Tibial nerve (tissue), 4 donors: ENCODE results near the gene KMT2E. TPM values are rescaled to one million over a fixed set of nuclear protein-coding genes. Genes with fewer than 3 reads are reported as not detected.

Experiments
- DNase-seq, 2 donors: peaks; one replicate each; pipeline ENCODE4 v3.0.0-alpha.2; 2019; ENCODE audit warnings: low spot score in 2 of 2
- H3K27ac ChIP-seq, 4 donors: fragments of 200-600 bp; sonication (generic) in 3 of 4; one replicate each; pipeline ENCODE4 v1.5.1; 2017 to 2019; ENCODE audit warnings: mild to moderate bottlenecking in 1 of 4
- H3K27me3 ChIP-seq, 2 donors: fragments of 200-600 bp; sonication (generic) in 1 of 2; one replicate each; pipeline versions ENCODE4 v1.5.1 to v1.6.0; 2017 to 2019
- H3K36me3 ChIP-seq, 3 donors: fragments of 200-600 bp; sonication (generic); one replicate each; pipeline ENCODE4 v1.5.1; 2018 to 2019
- H3K4me1 ChIP-seq, 4 donors: fragments of 200-600 bp; sonication (generic) in 3 of 4; one replicate each; pipeline ENCODE4 v1.5.1; 2017 to 2019
- H3K4me3 ChIP-seq, 4 donors: fragments of 200-600 bp; sonication (generic) in 3 of 4; one replicate each; pipeline ENCODE4 v1.5.1; 2017 to 2019; ENCODE audit warnings: mild to moderate bottlenecking in 1 of 4, moderate library complexity in 1 of 4
- H3K9me3 ChIP-seq, 4 donors: fragments of 200-600 bp; sonication (generic) in 3 of 4; one replicate each; pipeline ENCODE4 v1.5.1; 2017 to 2019
- EP300 ChIP-seq, 2 donors: sonication (generic); formaldehyde crosslinking; IDR thresholded peaks; one replicate each; pipeline ENCODE4 v1.6.1; 2017; ENCODE audit warnings: antibody characterized with exemption in 2 of 2, mild to moderate bottlenecking in 1 of 2
- POLR2A ChIP-seq, 2 donors: fragments of 450-650 bp; IDR thresholded peaks; one replicate each; pipeline ENCODE4 v1.6.1; 2017; ENCODE audit warnings: antibody characterized with exemption in 2 of 2, mild to moderate bottlenecking in 2 of 2, moderate library complexity in 2 of 2
- WGBS, 2 donors: methylation state at CpG; one replicate each; pipeline ENCODE4 v1.1.5; 2018; 5-methylcytosine and 5-hydroxymethylcytosine counted together
- total RNA-seq, 4 donors: library from RNA; depleted of rRNA; stranded (reverse); fragments of >200 nt; gene quantifications; one replicate each; pipeline ENCODE4 v1.1.0, GENCODE V29; 2016
- TF ChIP-seq, protein P1 (sequence below), 5 experiments: fragments of 200-600 bp in 3 of 5; fragments of 450-650 bp in 2 of 5; sonication (generic) in 3 of 5; IDR thresholded peaks; one replicate each; pipeline ENCODE4 v1.5.1; 2016 to 2019; ENCODE audit warnings: antibody characterized with exemption in 5 of 5, mild to moderate bottlenecking in 3 of 5, moderate library complexity in 2 of 5

Gene KMT2E
- total RNA-seq, 4 donors from 2014 or later = 91.4 to 141 (median 132) TPM

DNA sequence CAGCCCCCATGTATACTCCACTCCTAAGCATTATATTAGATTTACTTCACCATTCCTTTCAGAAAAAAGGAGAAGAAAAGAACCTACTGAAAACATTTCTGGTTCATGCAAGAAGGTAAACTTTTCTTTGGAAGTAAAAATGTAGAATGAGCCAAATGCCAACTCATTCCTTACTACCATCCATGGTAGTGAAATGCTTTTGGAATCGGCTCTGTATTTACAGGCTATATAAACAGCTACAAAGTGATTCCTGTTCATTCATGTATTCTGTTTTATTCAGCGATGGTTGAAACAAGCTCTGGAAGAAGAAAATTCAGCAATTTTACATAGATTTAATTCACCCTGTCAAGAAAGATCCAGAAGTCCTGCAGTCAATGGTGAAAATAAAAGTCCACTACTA is 91.6 kb downstream of the KMT2E start:
- peak overlapping the region in 1 of 4 donors; percentile 18 for H3K27ac ChIP-seq
- no peak overlapping the region for H3K4me3 ChIP-seq
- H3K4me1 ChIP-seq = peaks cover 0 to 27% (median 7%) of the 10 kb centered on the region in 4 donors
- H3K9me3 ChIP-seq = no peaks in the 10 kb centered on the region
- H3K36me3 ChIP-seq = peaks cover 0 to 69% (median 16%) of the 10 kb centered on the region in 3 donors
- 84 to 85% methylated on average over 2 of the region's 2 CpGs for WGBS, 2 donors
- DNase-seq = no peak
- TF ChIP-seq EP300 (IDR thresholded peaks at IDR 0.05) = no peak
- TF ChIP-seq POLR2A (IDR thresholded peaks at IDR 0.05) = no peak
- no peaks in the 10 kb centered on the region for H3K27me3 ChIP-seq

DNA sequence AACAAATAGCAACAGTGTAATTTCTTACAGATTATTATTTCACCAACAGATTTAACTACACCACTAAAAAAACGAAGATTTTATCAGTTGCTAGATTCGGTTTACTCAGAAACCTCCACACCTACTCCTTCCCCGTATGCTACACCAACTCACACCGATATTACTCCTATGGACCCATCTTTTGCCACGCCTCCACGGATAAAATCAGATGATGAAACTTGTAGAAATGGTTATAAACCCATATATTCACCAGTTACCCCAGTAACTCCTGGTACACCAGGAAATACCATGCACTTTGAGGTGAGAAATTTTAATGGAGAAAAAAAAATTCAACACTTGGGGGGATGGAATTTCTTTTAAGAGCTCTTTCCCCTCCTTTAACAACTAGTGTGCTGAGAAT is 92.5 kb downstream of the KMT2E start:
- H3K4me3 ChIP-seq = no peak overlapping the region
- peaks cover 0 to 21% (median 6%) of the 10 kb centered on the region in 4 donors for H3K4me1 ChIP-seq
- no peaks in the 10 kb centered on the region for H3K9me3 ChIP-seq
- H3K27ac ChIP-seq = no peak overlapping the region
- TF ChIP-seq, protein P1, sequence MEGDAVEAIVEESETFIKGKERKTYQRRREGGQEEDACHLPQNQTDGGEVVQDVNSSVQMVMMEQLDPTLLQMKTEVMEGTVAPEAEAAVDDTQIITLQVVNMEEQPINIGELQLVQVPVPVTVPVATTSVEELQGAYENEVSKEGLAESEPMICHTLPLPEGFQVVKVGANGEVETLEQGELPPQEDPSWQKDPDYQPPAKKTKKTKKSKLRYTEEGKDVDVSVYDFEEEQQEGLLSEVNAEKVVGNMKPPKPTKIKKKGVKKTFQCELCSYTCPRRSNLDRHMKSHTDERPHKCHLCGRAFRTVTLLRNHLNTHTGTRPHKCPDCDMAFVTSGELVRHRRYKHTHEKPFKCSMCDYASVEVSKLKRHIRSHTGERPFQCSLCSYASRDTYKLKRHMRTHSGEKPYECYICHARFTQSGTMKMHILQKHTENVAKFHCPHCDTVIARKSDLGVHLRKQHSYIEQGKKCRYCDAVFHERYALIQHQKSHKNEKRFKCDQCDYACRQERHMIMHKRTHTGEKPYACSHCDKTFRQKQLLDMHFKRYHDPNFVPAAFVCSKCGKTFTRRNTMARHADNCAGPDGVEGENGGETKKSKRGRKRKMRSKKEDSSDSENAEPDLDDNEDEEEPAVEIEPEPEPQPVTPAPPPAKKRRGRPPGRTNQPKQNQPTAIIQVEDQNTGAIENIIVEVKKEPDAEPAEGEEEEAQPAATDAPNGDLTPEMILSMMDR (IDR thresholded peaks at IDR 0.05) = no peak
- no peak for TF ChIP-seq POLR2A (IDR thresholded peaks at IDR 0.05)
- TF ChIP-seq EP300 (IDR thresholded peaks at IDR 0.05) = no peak
- no peak for DNase-seq
- peaks cover 0 to 78% (median 22%) of the 10 kb centered on the region in 3 donors for H3K36me3 ChIP-seq
- WGBS, 2 donors = 90% methylated on average over 6 of the region's 6 CpGs
- H3K27me3 ChIP-seq = no peaks in the 10 kb centered on the region

DNA sequence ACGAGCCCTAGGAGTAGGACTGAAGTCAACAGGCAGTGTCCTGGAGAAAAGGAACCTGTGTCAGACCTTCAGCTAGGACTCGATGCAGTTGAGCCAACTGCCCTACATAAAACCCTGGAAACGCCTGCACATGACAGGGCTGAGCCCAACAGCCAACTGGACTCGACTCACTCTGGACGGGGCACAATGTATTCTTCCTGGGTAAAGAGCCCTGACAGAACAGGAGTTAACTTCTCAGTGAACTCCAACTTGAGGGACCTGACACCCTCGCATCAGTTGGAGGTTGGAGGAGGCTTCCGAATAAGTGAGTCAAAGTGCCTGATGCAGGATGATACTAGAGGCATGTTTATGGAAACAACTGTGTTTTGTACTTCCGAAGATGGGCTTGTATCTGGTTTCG is 93.5 kb downstream of the KMT2E start:
- WGBS, 2 donors = 85 to 89% methylated on average over 9 of the region's 9 CpGs
- no peaks in the 10 kb centered on the region for H3K9me3 ChIP-seq
- peaks cover 0 to 11% (median 3%) of the 10 kb centered on the region in 4 donors for H3K4me1 ChIP-seq
- no peaks in the 10 kb centered on the region for H3K27me3 ChIP-seq
- H3K36me3 ChIP-seq = peaks cover 0 to 88% (median 28%) of the 10 kb centered on the region in 3 donors
- DNase-seq = no peak
- TF ChIP-seq EP300 (IDR thresholded peaks at IDR 0.05) = peak in 1 of 2 donors; percentile 11
- TF ChIP-seq POLR2A (IDR thresholded peaks at IDR 0.05) = no peak
- TF ChIP-seq, protein P1 (IDR thresholded peaks at IDR 0.05) = no peak
- H3K4me3 ChIP-seq = no peak overlapping the region
- no peak overlapping the region for H3K27ac ChIP-seq

DNA sequence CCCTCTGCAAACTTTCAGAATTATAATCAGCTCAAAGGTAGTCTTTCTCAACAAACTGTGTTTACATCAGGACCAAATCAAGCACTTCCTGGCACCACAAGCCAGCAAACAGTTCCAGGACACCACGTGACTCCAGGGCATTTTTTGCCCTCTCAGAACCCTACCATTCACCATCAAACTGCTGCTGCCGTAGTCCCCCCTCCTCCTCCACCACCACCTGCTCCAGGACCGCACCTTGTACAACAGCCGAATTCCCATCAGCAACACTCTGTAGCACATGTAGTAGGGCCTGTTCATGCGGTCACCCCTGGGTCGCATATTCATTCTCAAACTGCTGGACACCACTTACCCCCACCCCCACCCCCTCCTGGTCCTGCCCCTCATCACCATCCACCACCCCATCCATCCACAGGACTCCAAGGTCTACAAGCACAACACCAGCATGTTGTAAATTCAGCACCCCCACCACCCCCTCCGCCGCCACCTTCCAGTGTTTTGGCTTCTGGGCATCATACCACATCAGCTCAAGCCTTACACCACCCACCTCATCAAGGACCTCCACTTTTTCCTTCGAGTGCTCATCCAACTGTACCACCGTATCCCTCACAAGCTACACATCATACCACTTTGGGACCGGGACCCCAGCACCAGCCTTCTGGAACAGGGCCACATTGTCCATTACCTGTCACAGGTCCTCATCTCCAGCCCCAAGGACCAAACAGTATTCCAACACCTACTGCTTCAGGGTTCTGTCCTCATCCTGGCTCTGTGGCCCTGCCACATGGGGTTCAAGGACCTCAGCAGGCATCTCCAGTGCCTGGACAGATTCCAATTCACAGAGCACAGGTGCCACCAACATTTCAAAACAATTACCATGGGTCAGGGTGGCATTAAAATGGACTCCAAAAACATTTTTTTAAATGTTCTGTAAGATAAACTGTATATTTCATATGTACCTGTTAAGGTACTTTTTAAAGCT is 98.7 kb downstream of the KMT2E start:
- 86% methylated on average over 11 of the region's 11 CpGs for WGBS, 2 donors
- no peak for DNase-seq
- Histone ChIP-seq H3K36me3 (peaks cover 0 to 73% (median 22%) of the 10 kb centered on the region in 3 donors), H3K4me1 (peaks cover 0 to 4% (median 0%) of the 10 kb centered on the region in 4 donors), H3K9me3 (no peaks in the 10 kb centered on the region), H3K27me3 (no peaks in the 10 kb centered on the region), H3K27ac (peak overlapping the region in 1 of 4 donors; percentile 48), H3K4me3 (no peak overlapping the region)
- TF ChIP-seq, protein P1 (IDR thresholded peaks at IDR 0.05) = no peak
- TF ChIP-seq EP300 (IDR thresholded peaks at IDR 0.05) = peak in 1 of 2 donors; percentile 20

DNA sequence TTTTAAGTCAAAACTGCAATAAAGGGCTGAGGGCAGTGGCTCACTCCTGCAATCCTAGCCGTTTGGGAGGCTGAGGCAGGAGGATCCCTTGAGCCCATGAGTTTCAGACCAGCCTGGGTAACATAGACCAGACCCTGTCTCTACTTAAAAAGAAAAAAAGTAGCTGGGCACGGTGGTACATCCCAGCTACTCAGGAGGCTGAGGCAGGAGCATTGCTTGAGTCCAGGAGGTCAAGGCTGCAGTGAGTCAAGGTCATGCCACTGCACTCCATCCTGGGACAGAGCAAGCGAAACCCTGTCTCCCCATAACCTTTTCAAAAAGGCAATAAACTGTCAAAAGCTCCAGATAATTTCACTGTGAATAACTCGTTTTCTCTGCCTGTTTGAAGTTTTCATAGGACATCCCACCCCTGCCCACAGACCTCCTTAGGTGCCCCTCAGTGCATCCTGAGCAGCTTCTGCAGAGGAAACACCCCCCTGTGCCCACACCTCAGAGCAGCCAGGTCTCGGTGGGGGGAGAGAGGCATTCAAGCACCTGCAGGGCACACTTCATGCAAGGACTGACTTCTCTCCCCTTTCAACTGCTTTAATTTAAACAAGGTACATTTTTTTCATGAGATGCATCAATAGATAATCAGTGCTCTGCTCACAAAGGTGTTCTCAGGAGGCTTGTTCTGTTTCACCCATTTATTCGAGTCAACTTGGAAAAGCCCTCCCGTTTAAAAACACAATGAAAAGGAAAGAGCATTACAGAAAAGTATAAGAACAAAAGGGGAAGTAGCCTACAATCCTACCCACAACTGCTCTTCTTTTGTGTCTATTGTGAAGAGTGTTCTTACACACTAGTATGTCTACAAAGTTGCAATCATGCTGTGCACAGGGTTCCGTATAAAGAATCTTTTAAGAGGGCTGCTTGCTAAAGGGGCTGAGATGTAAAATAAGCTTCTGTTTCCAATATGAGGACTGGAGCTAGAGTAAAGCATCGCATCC is 104.9 kb downstream of the KMT2E start:
- H3K4me3 ChIP-seq = no peak overlapping the region
- H3K9me3 ChIP-seq = no peaks in the 10 kb centered on the region
- no peaks in the 10 kb centered on the region for H3K27me3 ChIP-seq
- peaks cover 0 to 17% (median 0%) of the 10 kb centered on the region in 4 donors for H3K4me1 ChIP-seq
- H3K27ac ChIP-seq = peak overlapping the region in 1 of 4 donors; percentile 32
- DNase-seq = no peak
- WGBS, 2 donors = 71 to 74% methylated on average over 9 of the region's 9 CpGs
- TF ChIP-seq POLR2A (IDR thresholded peaks at IDR 0.05) (no peak), EP300 (IDR thresholded peaks at IDR 0.05) (no peak)
- TF ChIP-seq, protein P1 (IDR thresholded peaks at IDR 0.05) = no peak
- H3K36me3 ChIP-seq = peaks cover 0 to 18% (median 4%) of the 10 kb centered on the region in 3 donors
